Measurements from ENCODE around the gene NCAPH2. TPM values are rescaled to one million over a fixed set of nuclear protein-coding genes. Genes with fewer than 3 reads are reported as not detected.

Gene NCAPH2
- total and polyA plus RNA-seq, 2 experiments from 2014 or later = 28.6 to 61.0 TPM

- Histone ChIP-seq H3K27ac (no peak overlapping the region), H3K27me3 (replicated peaks; ENCODE audit: insufficient read depth) (peaks cover 8% of the 10 kb centered on the region), H3F3A (ENCODE audit: insufficient read depth) (no peaks in the 10 kb centered on the region), H3K4me2 (ENCODE audit: unreplicated experiment) (peak overlapping the region; percentile 31), H3K9ac (no peak overlapping the region), H3K79me2 (ENCODE audit: insufficient read depth) (no peaks in the 10 kb centered on the region), H3K9me3 (ENCODE audit: low read depth) (no peaks in the 10 kb centered on the region), H3K9me2 (ENCODE audit: insufficient read depth) (no peaks in the 10 kb centered on the region), H4K20me1 (ENCODE audit: insufficient read depth) (no peaks in the 10 kb centered on the region), H2AFZ (peak overlapping the region; percentile 70; the same call in 1 of the 2 replicates), H3K36me3 (ENCODE audit: low read depth) (no peaks in the 10 kb centered on the region), H3K4me3 (no peak overlapping the region; the same call in 1 of the 2 replicates), H3K4me1 (ENCODE audit: insufficient read depth) (no peaks in the 10 kb centered on the region)
- 60 to 67% methylated on average over 51 to 56 of the region's 68 CpGs for WGBS, 2 experiments (ENCODE audit: low coverage in 1 of 2, low lambda C conversion rate in 2 of 2, missing lambda C conversion rate in 2 of 2)
- DNase-seq = no peak
- in situ Hi-C loops (cut with MboI) = no loop called here
- no peak for TF ChIP-seq EZH2 (IDR thresholded peaks at IDR 0.05; ENCODE audit: insufficient read depth, poor library complexity, severe bottlenecking)
- TF ChIP-seq EZH2phosphoT487 (IDR thresholded peaks at IDR 0.05; ENCODE audit: insufficient read depth, low read depth) = no peak
These were observed 41.1 kb downstream of the NCAPH2 start for GRCh38 chr22:50548921-50549790.

GRCh38 chr22:50550395-50550794, 42.4 kb downstream of the NCAPH2 start:
- no peak overlapping the region for H3K9ac ChIP-seq
- no peaks in the 10 kb centered on the region for H3K79me2 ChIP-seq (ENCODE audit: insufficient read depth)
- H3K4me2 ChIP-seq (ENCODE audit: unreplicated experiment) = no peak overlapping the region
- 89 to 91% methylated on average over 8 of the region's 8 CpGs for WGBS, 2 experiments (ENCODE audit: low coverage in 1 of 2, low lambda C conversion rate in 2 of 2, missing lambda C conversion rate in 2 of 2)
- H3K9me3 ChIP-seq (ENCODE audit: low read depth) = no peaks in the 10 kb centered on the region
- H3K4me3 ChIP-seq = no peak overlapping the region
- H3K36me3 ChIP-seq (ENCODE audit: low read depth) = no peaks in the 10 kb centered on the region
- peaks cover 8% of the 10 kb centered on the region for H3K27me3 ChIP-seq (replicated peaks; ENCODE audit: insufficient read depth)
- no peaks in the 10 kb centered on the region for H4K20me1 ChIP-seq (ENCODE audit: insufficient read depth)
- no peak for TF ChIP-seq EZH2phosphoT487 (IDR thresholded peaks at IDR 0.05; ENCODE audit: insufficient read depth, low read depth)
- in situ Hi-C loops (cut with MboI) = no loop called here
- H3K4me1 ChIP-seq (ENCODE audit: insufficient read depth) = no peaks in the 10 kb centered on the region
- no peak overlapping the region for H3K27ac ChIP-seq
- no peak overlapping the region for H2AFZ ChIP-seq
- no peaks in the 10 kb centered on the region for H3F3A ChIP-seq (ENCODE audit: insufficient read depth)
- no peak for DNase-seq
- H3K9me2 ChIP-seq (ENCODE audit: insufficient read depth) = no peaks in the 10 kb centered on the region

- Histone ChIP-seq H3K4me2 (ENCODE audit: unreplicated experiment) (no peak overlapping the region), H3K79me2 (ENCODE audit: insufficient read depth) (no peaks in the 10 kb centered on the region), H2AFZ (no peak overlapping the region), H3K9me2 (ENCODE audit: insufficient read depth) (no peaks in the 10 kb centered on the region), H3K9ac (no peak overlapping the region), H3K36me3 (ENCODE audit: low read depth) (no peaks in the 10 kb centered on the region), H3K4me1 (ENCODE audit: insufficient read depth) (no peaks in the 10 kb centered on the region), H3K27ac (no peak overlapping the region), H4K20me1 (ENCODE audit: insufficient read depth) (no peaks in the 10 kb centered on the region), H3K9me3 (ENCODE audit: low read depth) (no peaks in the 10 kb centered on the region), H3F3A (ENCODE audit: insufficient read depth) (no peaks in the 10 kb centered on the region), H3K4me3 (no peak overlapping the region), H3K27me3 (replicated peaks; ENCODE audit: insufficient read depth) (peaks cover 8% of the 10 kb centered on the region)
- in situ Hi-C loops (cut with MboI) = no loop called here
- WGBS, 2 experiments (ENCODE audit: low coverage in 1 of 2, low lambda C conversion rate in 2 of 2, missing lambda C conversion rate in 2 of 2) = 84 to 88% methylated on average over 11 of the region's 11 CpGs
- TF ChIP-seq EZH2 (IDR thresholded peaks at IDR 0.05; ENCODE audit: insufficient read depth, poor library complexity, severe bottlenecking) (no peak), EZH2phosphoT487 (IDR thresholded peaks at IDR 0.05; ENCODE audit: insufficient read depth, low read depth) (no peak)
- DNase-seq = no peak
These were observed 43.2 kb downstream of the NCAPH2 start for GRCh38 chr22:50551160-50551752.

- Histone ChIP-seq H3F3A (ENCODE audit: insufficient read depth) (no peaks in the 10 kb centered on the region), H4K20me1 (ENCODE audit: insufficient read depth) (no peaks in the 10 kb centered on the region), H3K36me3 (ENCODE audit: low read depth) (no peaks in the 10 kb centered on the region), H3K9ac (no peak overlapping the region), H3K79me2 (ENCODE audit: insufficient read depth) (no peaks in the 10 kb centered on the region), H2AFZ (no peak overlapping the region), H3K4me2 (ENCODE audit: unreplicated experiment) (no peak overlapping the region), H3K4me3 (no peak overlapping the region), H3K9me3 (ENCODE audit: low read depth) (no peaks in the 10 kb centered on the region), H3K4me1 (ENCODE audit: insufficient read depth) (no peaks in the 10 kb centered on the region), H3K9me2 (ENCODE audit: insufficient read depth) (no peaks in the 10 kb centered on the region), H3K27me3 (replicated peaks; ENCODE audit: insufficient read depth) (peaks cover 2% of the 10 kb centered on the region), H3K27ac (no peak overlapping the region)
- 68 to 74% methylated on average over 8 of the region's 8 CpGs for WGBS, 2 experiments (ENCODE audit: low coverage in 1 of 2, low lambda C conversion rate in 2 of 2, missing lambda C conversion rate in 2 of 2)
- no peak for DNase-seq
- TF ChIP-seq EZH2phosphoT487 (IDR thresholded peaks at IDR 0.05; ENCODE audit: insufficient read depth, low read depth) = no peak
- no peak for TF ChIP-seq EZH2 (IDR thresholded peaks at IDR 0.05; ENCODE audit: insufficient read depth, poor library complexity, severe bottlenecking)
- in situ Hi-C loops (cut with MboI) = no loop called here
These were observed 45.3 kb downstream of the NCAPH2 start for GRCh38 chr22:50553310-50553709.

Measured in GM23248 (cell line).